ENCODE data around the gene SBK3.
A peak's percentile ranks its signal among the peaks of the same experiment; 100 is the strongest.
"Not testable (repeated sequence)": the region's sequence is repeated elsewhere in the genome, so short reads cannot be mapped to it uniquely, and the experiment has no call there.

SBK3 gene

DNA sequence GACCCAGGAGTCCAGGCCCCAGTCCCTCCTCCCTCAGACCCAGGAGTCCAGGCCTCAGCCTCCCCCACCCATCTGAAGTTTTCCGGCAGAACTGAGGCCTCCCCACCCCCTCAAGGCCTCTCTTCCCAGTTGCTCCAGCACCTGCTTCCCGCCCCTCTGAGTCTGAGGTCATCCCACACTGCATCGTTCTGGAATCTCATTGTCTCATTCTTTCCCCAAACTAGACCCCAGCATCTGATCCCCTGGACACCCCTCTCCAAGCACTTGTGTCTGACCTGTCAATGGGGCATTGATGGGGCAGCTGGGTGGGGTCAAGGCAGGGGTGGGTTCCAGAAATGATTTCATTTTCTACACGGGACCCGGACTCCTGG is 7.6 kb downstream of the SBK3 start:
- H3K27ac ChIP-seq: no peak overlapping the region
- TF ChIP-seq ZFX (IDR thresholded peaks at IDR 0.05; ENCODE audit: borderline replicate concordance): no peak

GRCh38 chr19:55536951-55537740 is 8.2 kb downstream of the SBK3 start, which contains the start of gene SBK2:
Gene SBK2 (minus strand): TSS chr19:55537133. CDS start chr19:55536294, 839 bp downstream.
- H3K27ac ChIP-seq: no peak within 1 kb of the TSS
- TF ChIP-seq ZFX (IDR thresholded peaks at IDR 0.05; ENCODE audit: borderline replicate concordance): no peak
- TF ChIP-seq, protein P1, sequence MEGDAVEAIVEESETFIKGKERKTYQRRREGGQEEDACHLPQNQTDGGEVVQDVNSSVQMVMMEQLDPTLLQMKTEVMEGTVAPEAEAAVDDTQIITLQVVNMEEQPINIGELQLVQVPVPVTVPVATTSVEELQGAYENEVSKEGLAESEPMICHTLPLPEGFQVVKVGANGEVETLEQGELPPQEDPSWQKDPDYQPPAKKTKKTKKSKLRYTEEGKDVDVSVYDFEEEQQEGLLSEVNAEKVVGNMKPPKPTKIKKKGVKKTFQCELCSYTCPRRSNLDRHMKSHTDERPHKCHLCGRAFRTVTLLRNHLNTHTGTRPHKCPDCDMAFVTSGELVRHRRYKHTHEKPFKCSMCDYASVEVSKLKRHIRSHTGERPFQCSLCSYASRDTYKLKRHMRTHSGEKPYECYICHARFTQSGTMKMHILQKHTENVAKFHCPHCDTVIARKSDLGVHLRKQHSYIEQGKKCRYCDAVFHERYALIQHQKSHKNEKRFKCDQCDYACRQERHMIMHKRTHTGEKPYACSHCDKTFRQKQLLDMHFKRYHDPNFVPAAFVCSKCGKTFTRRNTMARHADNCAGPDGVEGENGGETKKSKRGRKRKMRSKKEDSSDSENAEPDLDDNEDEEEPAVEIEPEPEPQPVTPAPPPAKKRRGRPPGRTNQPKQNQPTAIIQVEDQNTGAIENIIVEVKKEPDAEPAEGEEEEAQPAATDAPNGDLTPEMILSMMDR (IDR thresholded peaks at IDR 0.05): peak; percentile 14; the same call in 1 of the 2 replicates

DNA sequence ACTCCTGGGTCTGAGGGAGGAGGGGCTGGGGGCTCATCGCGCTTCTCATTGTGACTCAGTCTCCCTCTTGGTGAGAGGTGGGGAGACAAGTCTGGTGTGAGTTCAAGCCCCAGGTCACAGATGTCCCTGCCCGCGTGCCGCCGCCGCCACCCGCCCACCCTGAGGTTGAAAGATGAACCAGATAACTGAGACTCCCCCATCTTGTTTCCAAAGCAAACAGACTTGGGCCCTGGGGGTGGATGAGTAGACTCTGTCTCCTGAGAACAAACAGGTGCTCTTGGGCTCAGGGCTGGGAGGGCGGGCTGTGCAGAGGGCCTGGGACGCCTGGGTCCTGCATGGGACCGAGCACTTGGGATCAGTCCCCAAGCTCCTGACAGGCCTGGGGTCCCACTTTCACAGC is 9.0 kb downstream of the SBK3 start:
- TF ChIP-seq ZFX (IDR thresholded peaks at IDR 0.05; ENCODE audit: borderline replicate concordance): no peak
- TF ChIP-seq, protein P1 (IDR thresholded peaks at IDR 0.05): no peak
- no peak overlapping the region for H3K27ac ChIP-seq

- H3K27ac ChIP-seq: no peak overlapping the region
- no peak for TF ChIP-seq ZFX (IDR thresholded peaks at IDR 0.05; ENCODE audit: borderline replicate concordance)
- TF ChIP-seq, protein P1 (IDR thresholded peaks at IDR 0.05): no peak
These were observed 9.4 kb downstream of the SBK3 start for GRCh38 chr19:55535965-55536350.

- TF ChIP-seq ZFX (IDR thresholded peaks at IDR 0.05; ENCODE audit: borderline replicate concordance): no peak
- TF ChIP-seq, protein P1 (IDR thresholded peaks at IDR 0.05): no peak
- H3K27ac ChIP-seq: no peak overlapping the region
These were observed 10.0 kb downstream of the SBK3 start for GRCh38 chr19:55535173-55535964.

DNA sequence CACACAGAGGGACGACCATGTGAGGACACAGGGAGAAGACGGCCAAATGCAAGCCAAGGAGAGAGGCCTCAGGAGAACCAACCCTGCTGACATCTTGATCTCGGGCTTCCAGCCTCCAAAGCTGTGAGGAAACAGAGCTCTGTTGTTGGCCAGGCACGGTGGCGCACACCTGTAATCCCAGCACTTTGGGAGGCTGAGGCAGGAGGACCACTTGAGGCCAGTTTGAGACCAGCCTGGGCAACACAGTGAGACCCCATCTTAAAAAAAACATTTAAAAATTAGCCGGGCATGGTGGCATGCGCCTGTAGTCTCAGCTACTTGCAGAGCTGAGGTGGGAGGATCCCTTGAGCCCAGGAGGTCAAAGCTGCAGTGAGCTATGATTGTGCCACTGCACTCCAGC is 11.1 kb downstream of the SBK3 start:
- H3K27ac ChIP-seq: not testable (repeated sequence)

DNA sequence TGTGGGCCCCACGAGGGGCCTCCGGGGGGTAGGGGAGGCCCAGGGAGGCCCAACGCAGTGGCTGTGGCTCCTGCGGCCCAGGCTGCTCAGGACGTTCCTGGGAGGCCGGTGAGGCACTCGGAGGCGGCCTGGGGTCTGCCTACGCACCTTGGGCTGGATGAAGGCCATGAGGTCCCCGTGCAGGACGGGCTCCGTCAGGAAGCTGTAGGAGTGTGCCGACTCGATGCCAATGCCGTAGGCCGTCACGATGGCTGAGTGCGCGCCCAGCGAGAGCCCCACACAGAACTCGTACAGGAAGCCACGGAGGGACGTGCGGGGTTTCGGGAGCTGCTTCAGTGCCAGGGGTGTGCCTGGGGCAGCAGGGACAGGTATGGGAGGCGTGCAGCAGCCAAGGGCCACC is 14.3 kb downstream of the SBK3 start:
- no peak overlapping the region for H3K27ac ChIP-seq
- TF ChIP-seq ZFX (IDR thresholded peaks at IDR 0.05; ENCODE audit: borderline replicate concordance): no peak
- TF ChIP-seq, protein P1 (IDR thresholded peaks at IDR 0.05): no peak

- no peak for TF ChIP-seq ZFX (IDR thresholded peaks at IDR 0.05; ENCODE audit: borderline replicate concordance)
- TF ChIP-seq, protein P1 (IDR thresholded peaks at IDR 0.05): no peak
- no peak overlapping the region for H3K27ac ChIP-seq
These were observed 15.6 kb downstream of the SBK3 start for GRCh38 chr19:55529636-55530234.

Data from 22Rv1 (cell line).